Nephron progenitor cell (in vitro differentiated cells): ENCODE data around the gene DIABLO.

Source experiments
- DNase-seq: peaks from one replicate; pipeline ENCODE4 v3.0.0; 2021
- H3K27ac Mint-ChIP-seq: 2 replicates; pipeline ENCODE4 v1.8.0; 2021; ENCODE audit warnings: mild to moderate bottlenecking, moderate library complexity, mixed read lengths
- H3K27me3 Mint-ChIP-seq: 2 replicates; pipeline ENCODE4 v1.8.0; 2021; ENCODE audit warnings: mild to moderate bottlenecking, low read depth, mixed read lengths; ENCODE audit not compliant: poor library complexity
- H3K36me3 Mint-ChIP-seq: 2 replicates; pipeline ENCODE4 v1.8.0; 2021; ENCODE audit warnings: low read depth, mixed read lengths
- H3K4me1 Mint-ChIP-seq: 2 replicates; pipeline ENCODE4 v1.8.0; 2021; ENCODE audit warnings: mixed read lengths
- H3K4me3 Mint-ChIP-seq: 2 replicates; pipeline ENCODE4 v1.8.0; 2021; ENCODE audit warnings: mild to moderate bottlenecking, moderate library complexity, mixed read lengths
- H3K9me3 Mint-ChIP-seq: 2 replicates; pipeline ENCODE4 v1.8.0; 2021; ENCODE audit warnings: mild to moderate bottlenecking, moderate library complexity, mixed read lengths
- TF ChIP-seq, protein P1 (sequence below): fragments of 200-600 bp; sonication (generic); IDR thresholded peaks from 2 replicates; pipeline ENCODE4 v1.5.0; 2021; ENCODE audit warnings: antibody characterized with exemption

Gene DIABLO

DNA sequence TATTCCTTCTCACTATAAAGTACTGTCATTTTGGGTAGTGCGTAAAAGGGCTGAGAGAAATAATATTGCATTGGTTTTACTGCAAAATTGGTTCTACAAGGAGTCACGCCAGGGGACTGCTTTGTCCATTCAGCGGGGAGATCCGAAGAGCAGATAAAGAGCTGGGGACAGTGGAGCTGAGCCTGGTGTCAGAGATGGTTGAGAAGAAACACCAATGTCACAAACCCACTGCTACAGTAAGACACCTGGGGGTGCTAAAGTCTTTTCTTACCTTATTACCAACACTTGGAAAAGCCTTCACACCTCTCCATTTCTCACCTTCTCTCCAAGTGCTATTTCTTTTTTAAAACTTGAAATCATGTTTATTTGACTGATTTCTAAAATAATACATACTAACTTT lies 66.0 kb downstream of the DIABLO start:
- H3K9me3 Mint-ChIP-seq, result peaks cover 7% of the 10 kb centered on the region
- H3K27me3 Mint-ChIP-seq, result peaks cover under 1% of the 10 kb centered on the region
- TF ChIP-seq, protein P1, sequence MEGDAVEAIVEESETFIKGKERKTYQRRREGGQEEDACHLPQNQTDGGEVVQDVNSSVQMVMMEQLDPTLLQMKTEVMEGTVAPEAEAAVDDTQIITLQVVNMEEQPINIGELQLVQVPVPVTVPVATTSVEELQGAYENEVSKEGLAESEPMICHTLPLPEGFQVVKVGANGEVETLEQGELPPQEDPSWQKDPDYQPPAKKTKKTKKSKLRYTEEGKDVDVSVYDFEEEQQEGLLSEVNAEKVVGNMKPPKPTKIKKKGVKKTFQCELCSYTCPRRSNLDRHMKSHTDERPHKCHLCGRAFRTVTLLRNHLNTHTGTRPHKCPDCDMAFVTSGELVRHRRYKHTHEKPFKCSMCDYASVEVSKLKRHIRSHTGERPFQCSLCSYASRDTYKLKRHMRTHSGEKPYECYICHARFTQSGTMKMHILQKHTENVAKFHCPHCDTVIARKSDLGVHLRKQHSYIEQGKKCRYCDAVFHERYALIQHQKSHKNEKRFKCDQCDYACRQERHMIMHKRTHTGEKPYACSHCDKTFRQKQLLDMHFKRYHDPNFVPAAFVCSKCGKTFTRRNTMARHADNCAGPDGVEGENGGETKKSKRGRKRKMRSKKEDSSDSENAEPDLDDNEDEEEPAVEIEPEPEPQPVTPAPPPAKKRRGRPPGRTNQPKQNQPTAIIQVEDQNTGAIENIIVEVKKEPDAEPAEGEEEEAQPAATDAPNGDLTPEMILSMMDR, result no peak
- H3K27ac Mint-ChIP-seq, result no peak overlapping the region
- no peak for DNase-seq
- H3K4me1 Mint-ChIP-seq, result no peaks in the 10 kb centered on the region
- H3K36me3 Mint-ChIP-seq, result no peaks in the 10 kb centered on the region
- no peak overlapping the region for H3K4me3 Mint-ChIP-seq

DNA sequence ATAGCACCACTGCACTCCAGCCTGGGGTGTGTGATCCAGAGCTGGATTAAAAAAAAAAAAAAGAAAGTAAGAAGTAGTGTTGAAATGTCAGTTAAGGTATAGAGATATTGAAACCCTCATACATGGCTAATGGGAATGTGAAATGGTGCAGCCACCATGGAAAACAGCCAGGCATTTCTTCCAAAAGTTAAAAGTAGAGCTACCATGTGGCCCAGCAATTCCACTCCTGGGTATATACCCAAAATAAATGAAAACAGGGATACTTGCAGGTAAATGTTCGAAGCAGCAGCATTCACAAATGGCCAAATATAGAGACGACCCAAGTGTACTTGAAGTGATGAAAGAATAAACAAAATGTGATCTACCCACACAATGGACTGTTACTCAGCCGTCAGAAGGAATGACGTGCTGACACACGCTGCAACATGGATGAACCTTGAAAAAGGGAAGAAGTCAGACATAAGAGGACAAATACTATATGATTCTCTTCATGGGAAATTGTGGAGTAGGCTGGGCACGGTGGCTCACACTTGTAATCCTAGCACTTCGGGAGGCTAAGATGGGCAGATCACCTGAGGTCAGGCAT lies 67.1 kb downstream of the DIABLO start:
- Mint-ChIP-seq H3K4me1 (no peaks in the 10 kb centered on the region), H3K27ac (no peak overlapping the region), H3K9me3 (peaks cover 7% of the 10 kb centered on the region), H3K4me3 (no peak overlapping the region), H3K27me3 (peaks cover 7% of the 10 kb centered on the region), H3K36me3 (no peaks in the 10 kb centered on the region)
- TF ChIP-seq, protein P1, result no peak
- DNase-seq, result no peak
